Iris pigment epithelial cell (primary cell): ENCODE results near the gene MGAT5B.
"Not testable (repeated sequence)": the region's sequence is repeated elsewhere in the genome, so short reads cannot be mapped to it uniquely, and the experiment has no call there.

ENCODE experiments used
- DNase-seq: peaks from one replicate; pipeline ENCODE4 v3.0.0-alpha.2; 2011; ENCODE audit warnings: low read depth

The MGAT5B gene

GRCh38 chr17:76868176-76868668 is at the start of gene MGAT5B:
Gene MGAT5B, plus strand, starts transcription at chr17:76868404. Its CDS starts 626 bp downstream, at chr17:76869030.
- peak; percentile 81 for DNase-seq

- DNase-seq = no peak
These were observed 48.2 kb upstream of the MGAT5B start for GRCh38 chr17:76820039-76820438.

- no peak for DNase-seq
These were observed 47.6 kb upstream of the MGAT5B start for GRCh38 chr17:76820561-76820960.

- DNase-seq = no peak
These were observed 45.9 kb upstream of the MGAT5B start for GRCh38 chr17:76822184-76822778.

GRCh38 chr17:76824093-76824492 is 44.1 kb upstream of the MGAT5B start:
- no peak for DNase-seq

- peak; percentile 10 for DNase-seq
These were observed 41.7 kb upstream of the MGAT5B start for GRCh38 chr17:76826330-76827068.

GRCh38 chr17:76827736-76828135 is 40.5 kb upstream of the MGAT5B start:
- peak; percentile 14 for DNase-seq

- DNase-seq = no peak
These were observed 37.1 kb upstream of the MGAT5B start for GRCh38 chr17:76830987-76831715.

- DNase-seq = no peak
These were observed 35.1 kb upstream of the MGAT5B start for GRCh38 chr17:76833034-76833644.

- no peak for DNase-seq
These were observed 34.5 kb upstream of the MGAT5B start for GRCh38 chr17:76833747-76834146.

- DNase-seq = no peak
These were observed 33.3 kb upstream of the MGAT5B start for GRCh38 chr17:76834870-76835269.

- DNase-seq = no peak
These were observed 27.8 kb upstream of the MGAT5B start for GRCh38 chr17:76840443-76840767.

- DNase-seq = no peak
These were observed 27.1 kb upstream of the MGAT5B start for GRCh38 chr17:76840884-76841775.

GRCh38 chr17:76841776-76842405 is 26.3 kb upstream of the MGAT5B start:
- no peak for DNase-seq

- not testable (repeated sequence) for DNase-seq
These were observed 25.1 kb upstream of the MGAT5B start for GRCh38 chr17:76843068-76843467.

GRCh38 chr17:76843703-76844484 is 24.3 kb upstream of the MGAT5B start:
- DNase-seq = no peak

- no peak for DNase-seq
These were observed 23.7 kb upstream of the MGAT5B start for GRCh38 chr17:76844485-76844829.

GRCh38 chr17:76844846-76845245 is 23.4 kb upstream of the MGAT5B start:
- no peak for DNase-seq

- DNase-seq = peak; percentile 19
These were observed 22.6 kb upstream of the MGAT5B start for GRCh38 chr17:76845541-76846017.

GRCh38 chr17:76847031-76847430 is 21.2 kb upstream of the MGAT5B start:
- no peak for DNase-seq
